ENCODE results near the gene AKR1C2. TPM values are rescaled to one million over a fixed set of nuclear protein-coding genes. Genes with fewer than 3 reads are reported as not detected.

AKR1C2 gene
- polyA plus RNA-seq, 1 donor from 2014 or later, result 170 TPM

GRCh38 chr10:5040781-5041470 is 37.3 kb upstream of the AKR1C2 start:
- Histone ChIP-seq H2AFZ (ENCODE audit: low read depth, low read length) (no peak overlapping the region), H3K27ac (ENCODE audit: low read length) (no peak overlapping the region), H3K9ac (ENCODE audit: low read length) (no peak overlapping the region), H3K79me2 (replicated peaks; ENCODE audit: insufficient read depth, low read length) (no peaks in the 10 kb centered on the region), H4K20me1 (ENCODE audit: insufficient read depth) (no peaks in the 10 kb centered on the region), H3K4me3 (ENCODE audit: low read length) (no peak overlapping the region), H3K9me3 (ENCODE audit: low read length) (no peaks in the 10 kb centered on the region), H3K36me3 (ENCODE audit: insufficient read depth, low read length) (no peaks in the 10 kb centered on the region), H3K4me2 (ENCODE audit: low read length) (no peak overlapping the region), H3F3A (ENCODE audit: insufficient read depth, low read length, poor library complexity, severe bottlenecking) (no peaks in the 10 kb centered on the region), H3K9me2 (ENCODE audit: insufficient read depth, low read length) (no peaks in the 10 kb centered on the region), H3K27me3 (ENCODE audit: insufficient read depth, low read depth, low read length) (no peaks in the 10 kb centered on the region)
- no peak for TF ChIP-seq TAF1 (IDR thresholded peaks at IDR 0.05; ENCODE audit: low read depth)
- TF ChIP-seq EP300 (conservative IDR thresholded peaks at IDR 0.05; ENCODE audit: poor library complexity, severe bottlenecking), result no peak
- no peak for TF ChIP-seq POLR2AphosphoS5 (IDR thresholded peaks at IDR 0.05)
- TF ChIP-seq CTCF (IDR thresholded peaks at IDR 0.05; ENCODE audit: poor library complexity, severe bottlenecking), result no peak
- TF ChIP-seq REST (IDR thresholded peaks at IDR 0.05; ENCODE audit: borderline replicate concordance), result no peak
- TF ChIP-seq RAD21 (conservative IDR thresholded peaks at IDR 0.05), result no peak
- no peak for TF ChIP-seq SMC3 (conservative IDR thresholded peaks at IDR 0.05; ENCODE audit: poor library complexity)
- no peak for TF ChIP-seq EZH2 (IDR thresholded peaks at IDR 0.05; ENCODE audit: borderline replicate concordance, insufficient read depth, low read length, poor library complexity, severe bottlenecking)
- no peak for TF ChIP-seq MXI1 (conservative IDR thresholded peaks at IDR 0.05; ENCODE audit: poor library complexity, severe bottlenecking)

GRCh38 chr10:5040010-5040673 is 36.5 kb upstream of the AKR1C2 start:
- Histone ChIP-seq H3K9ac (ENCODE audit: low read length) (no peak overlapping the region), H3F3A (ENCODE audit: insufficient read depth, low read length, poor library complexity, severe bottlenecking) (no peaks in the 10 kb centered on the region), H3K27me3 (ENCODE audit: insufficient read depth, low read depth, low read length) (no peaks in the 10 kb centered on the region), H3K36me3 (ENCODE audit: insufficient read depth, low read length) (no peaks in the 10 kb centered on the region), H4K20me1 (ENCODE audit: insufficient read depth) (no peaks in the 10 kb centered on the region), H2AFZ (ENCODE audit: low read depth, low read length) (no peak overlapping the region), H3K79me2 (replicated peaks; ENCODE audit: insufficient read depth, low read length) (no peaks in the 10 kb centered on the region), H3K9me3 (ENCODE audit: low read length) (no peaks in the 10 kb centered on the region), H3K4me3 (ENCODE audit: low read length) (no peak overlapping the region), H3K27ac (ENCODE audit: low read length) (no peak overlapping the region), H3K9me2 (ENCODE audit: insufficient read depth, low read length) (no peaks in the 10 kb centered on the region), H3K4me2 (ENCODE audit: low read length) (no peak overlapping the region)
- no peak for TF ChIP-seq POLR2AphosphoS5 (IDR thresholded peaks at IDR 0.05)
- no peak for TF ChIP-seq MXI1 (conservative IDR thresholded peaks at IDR 0.05; ENCODE audit: poor library complexity, severe bottlenecking)
- no peak for TF ChIP-seq EZH2 (IDR thresholded peaks at IDR 0.05; ENCODE audit: borderline replicate concordance, insufficient read depth, low read length, poor library complexity, severe bottlenecking)
- TF ChIP-seq CTCF (IDR thresholded peaks at IDR 0.05; ENCODE audit: poor library complexity, severe bottlenecking), result no peak
- TF ChIP-seq REST (IDR thresholded peaks at IDR 0.05; ENCODE audit: borderline replicate concordance), result no peak
- no peak for TF ChIP-seq RAD21 (conservative IDR thresholded peaks at IDR 0.05)
- TF ChIP-seq SMC3 (conservative IDR thresholded peaks at IDR 0.05; ENCODE audit: poor library complexity), result no peak
- no peak for TF ChIP-seq EP300 (conservative IDR thresholded peaks at IDR 0.05; ENCODE audit: poor library complexity, severe bottlenecking)
- TF ChIP-seq TAF1 (IDR thresholded peaks at IDR 0.05; ENCODE audit: low read depth), result no peak

All from neural cell (in vitro differentiated cells).